GM19328 (cell line): Measurements from ENCODE around the gene YTHDF2.
"Not testable (repeated sequence)": the region's sequence is repeated elsewhere in the genome, so short reads cannot be mapped to it uniquely, and the experiment has no call there.

Source experiments
- ATAC-seq: cut with Tn5 transposase; IDR thresholded peaks from one replicate; pipeline ENCODE4 v1.9.1; 2021; ENCODE audit warnings: mild to moderate bottlenecking, moderate library complexity; ENCODE audit not compliant: unreplicated experiment

The YTHDF2 gene

DNA sequence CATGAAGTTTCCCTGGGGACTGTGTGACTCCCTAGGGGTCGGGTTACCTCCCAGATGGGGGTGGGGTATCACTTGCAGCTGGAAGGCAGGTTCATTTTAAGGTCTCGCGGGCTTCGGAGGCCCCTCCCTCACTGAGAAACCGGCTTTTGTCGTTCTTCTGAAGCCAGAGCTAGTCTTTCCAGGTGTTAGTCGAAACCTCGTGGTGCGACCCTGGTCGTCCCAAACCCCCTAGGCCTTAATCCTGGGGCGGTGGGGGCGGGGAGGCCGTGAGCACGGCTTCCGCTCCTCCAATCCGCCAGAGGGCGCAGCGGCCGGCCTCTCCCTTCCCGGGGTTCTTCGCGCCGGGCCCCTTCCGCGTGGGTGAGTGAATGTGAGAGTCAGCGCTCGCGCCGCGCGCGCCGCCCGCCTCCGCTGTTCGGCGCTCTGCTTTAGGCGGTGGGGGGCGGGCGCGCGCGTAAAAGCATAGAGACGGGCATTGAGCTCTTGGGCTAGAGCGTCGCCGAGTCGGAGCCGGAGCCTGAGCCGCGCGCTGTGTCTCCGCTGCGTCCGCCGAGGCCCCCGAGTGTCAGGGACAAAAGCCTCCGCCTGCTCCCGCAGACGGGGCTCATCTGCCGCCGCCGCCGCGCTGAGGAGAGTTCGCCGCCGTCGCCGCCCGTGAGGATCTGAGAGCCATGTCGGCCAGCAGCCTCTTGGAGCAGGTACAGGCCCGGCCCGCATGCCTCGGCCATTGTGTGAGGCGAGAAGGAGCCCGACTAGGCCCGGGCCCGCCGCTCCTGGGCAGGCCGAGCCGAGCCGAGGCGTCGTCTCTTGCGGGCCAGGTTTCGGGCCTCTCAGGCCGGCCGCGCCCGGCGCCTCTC, at the start of gene YTHDF2:
Gene YTHDF2, plus strand, starts transcription at position 491 of the 857 bp plus-strand sequence. Its CDS starts 181 bp downstream, at position 672.
- ATAC-seq: peak; percentile 83

DNA sequence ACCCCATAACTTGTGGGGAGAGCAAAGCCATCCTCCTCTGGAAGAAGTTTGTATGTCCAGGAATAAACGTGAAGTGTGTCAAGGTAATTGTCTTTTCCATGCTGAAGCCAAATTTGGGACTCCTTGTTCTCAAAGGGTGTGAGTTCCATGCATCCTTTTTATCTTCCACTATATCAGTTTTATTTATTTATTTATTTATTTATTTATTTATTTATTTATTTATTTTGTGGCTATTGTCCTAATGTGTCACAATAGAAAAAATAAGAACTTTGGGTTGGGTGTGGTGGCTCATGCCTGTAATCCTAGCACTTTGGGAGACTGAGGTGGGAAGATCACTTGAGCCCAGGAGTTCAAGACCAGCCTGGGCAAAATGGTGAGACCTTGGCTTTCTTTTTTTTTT, 45.1 kb upstream of the YTHDF2 start:
- ATAC-seq: not testable (repeated sequence)

DNA sequence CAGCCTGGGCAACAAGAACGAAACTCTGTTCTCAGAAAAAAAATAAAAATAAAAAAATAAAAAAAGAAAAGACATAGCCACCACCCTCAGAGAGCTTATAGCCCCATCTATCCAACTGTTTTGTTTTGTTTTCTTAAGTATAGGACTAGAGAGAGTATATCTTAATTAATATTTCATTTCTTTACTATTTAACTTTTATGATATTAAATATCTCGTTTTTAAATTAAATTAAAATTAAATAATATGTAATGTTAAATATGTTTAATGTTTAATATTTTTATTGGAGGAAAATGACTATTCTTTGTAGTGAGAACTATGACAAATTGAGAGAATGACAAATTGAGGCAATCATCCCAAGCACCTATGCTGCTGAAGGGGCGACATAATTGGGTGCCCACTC, 33.1 kb upstream of the YTHDF2 start:
- no peak for ATAC-seq

DNA sequence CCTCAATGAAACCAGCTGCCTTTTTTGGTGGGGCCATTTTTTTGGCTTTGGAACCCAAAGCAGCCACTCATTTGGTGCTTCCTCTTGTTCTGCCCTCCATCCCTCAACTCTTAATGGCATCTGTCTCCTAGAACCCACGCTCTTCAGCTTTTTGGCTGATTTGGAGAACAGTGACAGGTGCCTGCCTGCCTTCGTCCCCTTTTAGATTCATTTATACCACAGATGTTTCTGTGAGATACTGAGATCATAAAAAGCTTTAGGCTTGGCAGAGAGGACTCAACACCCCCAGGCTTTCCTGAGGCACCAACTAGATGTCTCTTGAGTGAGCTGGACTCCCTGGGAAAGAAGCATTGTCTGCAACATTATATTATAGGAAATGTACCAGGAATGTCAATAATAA, 20.4 kb upstream of the YTHDF2 start:
- ATAC-seq: no peak

DNA sequence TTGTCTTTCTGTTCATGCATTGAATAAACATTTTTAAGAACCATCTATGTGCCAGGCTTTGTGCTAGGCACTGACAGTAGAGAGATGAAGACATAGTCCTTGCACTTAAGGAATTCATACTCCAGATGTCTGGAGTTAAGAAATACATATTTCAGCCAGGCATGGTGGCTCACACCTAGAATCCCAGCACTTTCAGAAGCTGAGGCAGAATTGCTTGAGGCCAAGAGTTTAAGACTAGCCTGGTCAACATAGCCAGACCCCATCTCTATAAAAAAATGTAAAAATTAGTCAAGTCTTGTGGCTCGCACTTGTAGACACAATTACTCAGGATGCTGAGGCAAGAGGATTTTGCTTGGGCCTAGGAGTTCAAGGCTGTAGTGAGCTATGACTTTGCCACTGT, 18.6 kb upstream of the YTHDF2 start:
- ATAC-seq: no peak

DNA sequence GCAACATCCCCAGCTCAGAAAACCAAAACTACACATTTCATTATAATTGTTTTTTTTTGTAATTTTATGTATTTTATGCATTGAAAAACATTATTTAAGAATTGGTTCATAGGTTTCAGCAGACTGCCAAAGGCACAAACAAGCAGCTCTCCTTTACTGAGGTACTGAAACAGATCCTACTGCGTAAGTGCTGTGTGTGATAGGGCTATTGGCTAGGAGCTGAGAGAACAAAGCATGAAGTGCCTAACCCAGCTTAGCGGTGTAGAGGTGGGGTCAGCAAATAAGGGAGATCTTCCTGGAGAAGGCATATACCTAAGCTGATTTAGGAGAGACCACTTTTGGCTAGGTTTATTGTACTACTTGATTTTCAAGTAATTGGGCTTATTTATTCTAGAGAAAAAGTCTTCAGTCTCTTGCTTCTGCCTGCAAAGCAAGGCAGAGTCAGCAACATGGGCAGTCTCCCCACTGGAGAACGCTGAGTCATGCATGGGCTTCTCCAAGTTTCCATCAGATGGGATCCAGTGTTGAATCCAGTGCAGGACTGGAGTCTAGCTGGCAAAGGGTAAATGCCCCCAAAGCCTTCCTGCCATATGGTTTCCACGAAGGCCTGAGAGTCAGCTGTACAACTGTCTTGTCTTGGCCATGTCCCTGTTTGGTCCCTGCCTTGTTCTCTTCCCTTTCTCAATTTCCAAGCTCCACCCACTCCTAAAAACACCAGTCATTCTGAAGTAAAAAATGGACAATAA, 18.0 kb upstream of the YTHDF2 start:
- ATAC-seq: no peak

DNA sequence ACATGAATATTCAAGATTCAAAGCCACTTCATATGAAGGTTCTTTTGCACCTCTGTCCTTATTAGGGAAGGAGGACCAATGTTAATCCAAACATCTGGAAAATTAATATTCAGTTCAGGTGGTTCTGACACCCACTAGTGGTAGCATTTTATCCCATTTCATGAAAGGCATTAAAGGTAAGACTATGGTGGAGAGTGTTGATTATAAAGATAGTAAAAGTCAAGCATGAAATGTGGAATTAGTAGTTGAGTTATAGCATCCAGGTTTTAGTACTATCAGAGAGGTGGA, 17.5 kb upstream of the YTHDF2 start:
- no peak for ATAC-seq

DNA sequence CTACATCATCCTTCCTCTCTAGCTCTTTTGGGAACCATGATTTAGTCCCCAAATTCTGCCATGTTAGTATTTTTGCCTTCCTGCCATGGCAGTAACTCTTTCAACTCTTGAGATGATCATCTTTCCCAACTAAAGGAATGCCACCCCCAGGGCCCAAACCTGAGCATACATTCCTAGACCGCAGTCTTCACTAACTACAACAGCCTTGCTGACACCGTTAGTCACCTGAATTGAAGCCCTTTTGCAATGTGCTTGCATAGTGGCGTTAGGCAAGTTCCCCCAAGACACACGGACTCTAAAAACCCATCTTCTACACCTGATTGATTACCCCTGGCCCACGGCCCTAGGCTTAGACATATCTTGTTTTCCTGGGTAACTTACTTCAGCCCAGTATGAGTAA, 16.4 kb upstream of the YTHDF2 start:
- ATAC-seq: no peak

DNA sequence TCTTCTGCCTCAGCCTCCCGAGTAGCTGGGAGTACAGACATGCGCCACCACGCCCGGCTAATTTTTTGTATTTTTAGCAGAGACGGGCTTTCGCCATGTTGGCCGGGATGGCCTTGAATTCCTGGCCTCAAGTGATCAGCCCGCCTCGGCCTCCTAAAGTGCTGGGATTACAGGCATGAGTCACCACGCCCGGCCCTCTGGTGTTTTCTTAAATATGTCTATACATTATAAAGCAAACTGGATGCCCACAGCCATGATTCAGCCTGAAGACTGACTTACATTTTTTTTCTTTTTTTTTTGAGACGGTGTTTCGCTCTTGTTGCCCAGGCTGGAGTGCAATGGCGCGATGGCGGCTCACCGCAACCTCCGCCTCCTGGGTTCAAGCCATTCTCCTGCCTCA, 14.8 kb upstream of the YTHDF2 start:
- not testable (repeated sequence) for ATAC-seq

DNA sequence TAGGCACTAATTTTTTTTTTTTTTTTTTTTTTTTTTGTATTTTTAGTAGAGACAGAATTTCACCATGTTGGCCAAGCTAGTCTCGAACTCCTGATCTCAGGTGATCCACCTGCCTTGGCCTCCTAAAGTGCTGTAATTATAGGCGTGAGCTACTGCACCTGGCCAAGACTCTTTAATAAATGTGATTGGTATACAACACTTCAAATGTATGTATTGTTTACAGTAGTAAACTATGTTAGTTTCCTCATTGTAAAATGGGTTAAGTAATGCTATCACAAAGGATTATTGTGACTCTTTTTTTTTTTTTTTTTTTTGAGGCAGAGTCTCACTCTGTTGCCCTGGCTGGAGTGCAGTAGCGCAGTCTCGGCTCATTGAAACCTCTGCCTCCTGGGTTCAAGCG, 11.4 kb upstream of the YTHDF2 start:
- not testable (repeated sequence) for ATAC-seq

DNA sequence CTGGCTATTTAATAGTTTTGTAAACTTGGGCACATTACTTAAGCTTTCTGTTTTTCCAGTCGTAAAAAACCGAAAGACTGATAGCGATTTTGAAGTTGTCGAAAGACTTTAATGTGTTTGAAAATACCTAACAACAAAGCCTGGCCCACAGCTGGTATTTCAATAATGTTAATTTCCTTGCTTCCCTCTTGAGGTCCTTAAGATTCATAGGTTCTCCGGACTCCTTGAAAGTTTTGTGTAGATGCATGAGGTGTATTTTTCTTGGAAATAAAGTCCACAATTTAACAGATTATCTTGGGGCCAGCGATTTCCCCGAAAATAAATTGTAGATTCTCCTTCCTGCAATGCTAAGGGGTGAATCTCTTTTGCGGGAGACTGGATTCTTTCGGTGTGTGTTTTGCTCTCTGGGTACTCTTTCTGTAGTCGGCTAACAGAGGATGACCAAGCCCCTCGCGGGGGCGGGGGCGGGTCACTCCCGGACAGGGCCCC, 735 bp upstream of the YTHDF2 start:
- no peak for ATAC-seq

DNA sequence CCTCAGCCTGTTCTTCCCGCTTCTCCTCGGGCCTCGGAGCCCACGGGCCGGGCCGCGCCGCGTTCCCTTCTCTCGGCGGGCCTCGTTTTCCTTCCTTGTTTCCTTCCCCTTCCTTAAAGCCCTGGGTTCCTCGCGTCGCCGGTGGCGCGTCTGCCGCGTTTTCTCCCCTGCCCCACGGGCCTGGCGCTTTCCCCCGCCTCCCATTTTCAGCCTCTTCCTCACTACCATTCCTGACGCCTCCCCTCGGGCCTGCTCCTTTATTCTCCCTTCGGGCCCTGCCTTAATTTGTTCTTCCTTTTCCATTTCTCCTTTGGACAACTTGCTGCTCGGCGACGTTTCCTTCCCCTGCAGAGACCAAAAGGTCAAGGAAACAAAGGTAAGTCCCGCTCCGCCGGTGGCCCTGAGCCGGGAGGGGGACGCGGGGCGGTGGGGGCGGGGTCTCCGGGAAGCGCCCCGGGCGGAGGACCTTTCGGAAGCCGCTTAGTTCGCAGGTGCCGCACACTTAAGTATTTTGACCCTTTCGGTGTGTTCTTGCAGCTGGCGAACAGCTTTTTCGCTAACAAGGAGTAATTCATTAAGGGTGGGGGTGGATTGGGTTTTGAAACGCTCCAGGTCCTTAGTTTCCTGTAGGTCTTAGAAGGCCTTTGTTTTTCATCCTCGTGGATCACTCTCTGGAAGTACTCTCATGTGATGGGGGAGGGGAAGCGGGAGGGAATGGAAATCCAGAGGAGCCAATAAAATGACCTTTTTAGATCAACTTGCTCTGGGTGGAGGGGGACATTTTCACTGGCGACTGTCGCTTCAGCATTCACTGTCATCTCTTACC, 780 bp downstream of the YTHDF2 start:
- peak; percentile 12 for ATAC-seq

DNA sequence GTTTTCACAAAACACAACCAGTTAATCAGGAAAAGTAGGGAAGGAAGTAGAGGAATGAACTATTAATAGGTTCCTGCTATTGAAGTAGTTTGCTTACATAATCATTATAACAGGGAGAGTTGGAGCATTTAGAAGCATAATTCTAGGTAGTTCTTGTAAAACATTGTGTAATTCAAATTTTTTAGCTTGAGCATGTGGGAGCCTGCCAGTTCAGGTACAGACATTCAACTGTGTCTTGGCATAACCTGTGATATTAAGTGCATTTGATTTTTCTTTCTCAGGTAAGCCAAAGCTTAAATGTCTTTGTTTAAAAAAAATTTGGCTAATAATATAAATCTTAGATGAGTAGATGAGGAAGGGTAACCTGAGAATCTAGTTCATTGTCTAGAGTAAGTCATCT, 3.4 kb downstream of the YTHDF2 start:
- no peak for ATAC-seq

DNA sequence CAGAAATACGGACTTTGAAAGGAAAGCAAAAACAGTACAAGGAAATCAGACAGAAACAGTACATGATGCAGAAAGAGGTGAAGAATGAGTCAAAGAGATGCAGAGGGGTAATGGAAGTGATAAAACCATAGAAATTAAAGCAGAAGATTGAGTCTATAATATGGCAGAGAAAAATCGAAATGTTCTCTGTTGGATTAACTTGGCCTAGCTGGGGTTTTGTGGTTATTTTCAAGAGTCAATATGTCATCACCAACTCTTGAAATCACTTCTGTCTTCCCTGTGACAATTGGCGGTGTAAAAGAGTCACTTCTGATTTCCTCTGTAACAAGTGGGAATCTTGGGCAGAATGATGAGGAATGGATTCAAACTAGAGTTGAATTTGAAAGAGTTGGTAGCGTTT, 7.4 kb downstream of the YTHDF2 start:
- no peak for ATAC-seq

DNA sequence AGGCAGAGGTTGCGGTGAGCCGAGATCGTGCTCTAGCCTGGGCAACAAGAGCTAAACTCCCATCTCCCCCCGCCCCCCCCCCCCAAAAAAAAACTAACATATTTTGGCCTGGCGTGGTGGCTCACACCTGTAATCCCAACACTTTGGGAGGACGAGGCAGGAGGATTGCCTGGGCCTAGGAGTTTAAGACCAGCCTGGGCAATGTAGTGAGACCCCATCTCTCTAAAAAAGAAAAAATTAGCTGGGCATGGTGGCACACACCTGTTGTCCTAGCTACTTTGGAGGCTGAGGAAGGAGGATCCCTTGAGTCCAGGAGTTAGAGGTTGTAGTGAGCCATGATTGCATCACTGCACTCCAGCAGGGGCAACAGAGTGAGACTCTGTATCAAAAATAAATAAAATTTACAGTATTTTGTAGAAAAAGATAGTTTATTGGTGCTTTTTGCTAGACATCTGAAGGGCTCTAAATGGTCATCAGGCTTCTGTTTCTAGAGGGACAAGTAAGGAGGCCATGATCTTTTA, 9.0 kb downstream of the YTHDF2 start:
- no peak for ATAC-seq

DNA sequence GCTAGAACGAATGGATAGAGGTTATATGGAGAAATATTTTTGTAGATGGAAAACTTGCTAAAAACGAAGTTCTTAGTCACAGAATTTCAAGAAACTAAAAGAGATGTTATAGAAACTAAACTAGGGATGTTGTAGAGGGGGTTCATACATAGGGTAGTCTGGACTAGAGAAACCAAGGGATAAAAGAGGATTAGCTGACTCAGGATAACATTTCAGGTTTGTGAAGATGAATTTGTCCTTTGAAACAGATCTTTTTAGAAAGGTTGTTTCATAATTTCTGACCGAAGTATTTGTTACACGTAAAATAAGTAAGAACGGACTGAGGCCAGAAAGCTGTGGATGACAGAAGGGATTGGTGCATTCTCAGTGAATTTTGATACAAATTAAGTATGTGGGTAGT, 13.6 kb downstream of the YTHDF2 start:
- ATAC-seq: no peak

DNA sequence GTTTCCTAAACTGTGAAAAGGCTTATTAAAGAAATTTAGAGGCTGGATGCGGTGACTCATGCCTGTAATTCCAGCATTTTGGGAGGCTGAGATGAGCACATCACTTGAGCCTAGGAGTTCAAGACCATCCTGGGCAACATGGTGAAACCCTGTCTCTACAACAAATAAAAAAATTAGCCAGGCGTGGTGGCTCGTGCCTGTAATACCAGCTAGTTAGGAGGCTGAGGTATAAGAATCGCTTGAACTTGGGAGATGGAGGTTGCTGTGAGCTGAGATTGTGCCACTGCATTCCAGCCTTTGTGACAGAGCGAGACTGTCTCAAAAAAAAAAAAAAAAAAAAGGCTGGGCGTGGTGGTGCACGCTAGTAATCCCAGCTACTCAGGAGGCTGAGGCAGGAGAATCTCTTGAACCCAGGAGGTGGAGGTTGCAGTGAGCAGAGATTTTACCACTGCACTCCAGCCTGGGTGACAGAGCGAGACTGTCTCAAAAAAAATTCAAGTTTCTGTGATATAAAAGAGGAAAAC, 14.1 kb downstream of the YTHDF2 start:
- ATAC-seq: not testable (repeated sequence)

DNA sequence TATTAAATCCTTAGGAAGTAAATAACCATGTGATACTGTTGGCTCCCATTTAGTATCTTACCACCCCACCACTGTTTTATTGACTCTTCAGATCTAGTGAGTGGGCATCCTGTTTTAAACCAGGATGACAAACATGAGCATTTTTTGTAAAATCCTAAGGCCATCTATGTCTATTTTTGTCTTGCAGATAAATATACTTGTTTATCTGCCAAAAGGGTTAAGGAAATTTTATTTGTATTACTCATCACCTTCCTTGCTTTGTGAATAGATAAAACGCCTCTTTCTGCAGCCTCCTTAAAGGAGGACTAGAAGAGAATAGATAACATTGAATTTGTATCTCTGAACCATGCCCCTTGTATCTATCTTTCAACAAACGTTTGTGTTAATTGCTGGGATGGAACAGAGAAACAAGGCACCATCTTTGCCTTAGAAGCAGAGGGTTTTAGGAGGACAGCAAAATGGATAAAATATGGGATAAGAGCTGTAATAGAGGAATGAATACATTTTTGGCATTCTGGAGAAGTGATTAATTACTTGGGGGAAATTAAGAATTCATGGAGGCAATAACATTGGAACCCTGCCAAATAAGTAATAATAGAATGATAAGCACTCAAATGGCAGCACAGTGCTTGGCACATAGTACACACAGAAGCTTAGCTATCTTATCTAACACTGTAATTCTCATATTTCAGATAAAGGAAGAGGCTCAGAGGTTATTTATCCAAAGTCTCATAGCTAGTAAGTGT, 14.7 kb downstream of the YTHDF2 start:
- no peak for ATAC-seq

DNA sequence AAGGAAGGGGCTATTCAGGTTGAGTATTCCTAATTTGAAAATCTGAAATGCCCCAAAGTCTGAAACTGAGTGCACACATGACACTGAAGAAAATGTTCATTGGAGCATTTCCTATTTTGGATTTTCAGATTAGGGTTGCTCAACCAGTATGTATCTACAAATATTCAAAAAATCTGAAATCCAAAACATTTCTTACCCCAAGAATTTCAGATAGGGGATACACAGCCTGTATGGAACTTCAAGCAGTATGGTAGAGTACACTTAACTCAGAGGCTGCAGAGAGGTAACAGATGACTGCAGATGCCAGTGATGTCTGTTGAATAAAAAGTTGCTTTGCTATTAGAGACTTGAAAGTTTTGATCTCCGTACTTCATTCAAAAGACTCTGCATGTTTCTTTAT, 19.0 kb downstream of the YTHDF2 start:
- ATAC-seq: no peak

DNA sequence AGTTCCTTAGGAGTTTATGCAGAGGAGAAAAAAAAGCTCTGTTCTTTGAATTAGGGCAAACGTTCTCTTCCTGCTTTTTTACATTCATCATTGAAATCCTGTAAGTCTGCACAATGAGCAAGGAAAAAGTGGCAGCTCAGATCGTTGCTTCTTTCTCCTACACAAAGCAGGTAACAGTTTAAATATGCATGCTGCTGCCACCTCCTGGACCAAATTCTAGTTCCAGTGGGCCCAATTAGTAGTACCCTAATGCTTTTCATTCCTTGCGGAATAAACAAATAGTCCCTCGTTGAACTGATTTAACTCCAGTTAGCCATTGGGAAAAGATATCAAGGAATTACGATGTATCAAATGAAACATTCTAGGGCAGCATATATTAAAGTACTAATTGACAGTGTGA, 20.1 kb downstream of the YTHDF2 start:
- no peak for ATAC-seq
